Adrenal gland (tissue), 12 donors: ENCODE data around the gene SLC43A1. TPM values are rescaled to one million over a fixed set of nuclear protein-coding genes. Genes with fewer than 3 reads are reported as not detected.
"Not testable (repeated sequence)": the region's sequence is repeated elsewhere in the genome, so short reads cannot be mapped to it uniquely, and the experiment has no call there.

Experiments
- DNase-seq, 7 donors: peaks; one replicate each; pipeline ENCODE4 v3.0.0-alpha.2; 2019 to 2020
- H3K27ac ChIP-seq, 5 donors: fragments of 200-600 bp; sonication (generic) in 4 of 5; 1 replicate in 3 of 5; 2 replicates in 2 of 5; pipeline versions ENCODE4 v1.5.1 to v1.8.0; 2016 to 2020; ENCODE audit warnings: mild to moderate bottlenecking in 1 of 5
- H3K27me3 ChIP-seq: fragments of 200-600 bp; 2 replicates; pipeline ENCODE4 v1.8.0; 2021
- H3K36me3 ChIP-seq, 2 donors: fragments of 200-600 bp; replicated peaks in 1 of 2; 1 replicate in 1 of 2; 2 replicates in 1 of 2; pipeline versions ENCODE4 v1.5.1 to v1.8.0; 2018 to 2022
- H3K4me1 ChIP-seq, 2 donors: fragments of 200-600 bp; replicated peaks in 1 of 2; 1 replicate in 1 of 2; 2 replicates in 1 of 2; pipeline versions ENCODE4 v1.5.1 to v1.8.0; 2018 to 2021
- H3K4me3 ChIP-seq, 4 donors: fragments of 200-600 bp; sonication (generic) in 3 of 4; one replicate each; pipeline ENCODE4 v1.5.1; 2016 to 2018
- H3K9me3 ChIP-seq, 3 donors: fragments of 200-600 bp; sonication (generic) in 1 of 3; replicated peaks in 1 of 3; 1 replicate in 2 of 3; 2 replicates in 1 of 3; pipeline versions ENCODE4 v1.5.1 to v1.8.0; 2016 to 2021
- POLR2A ChIP-seq, 2 donors: fragments of 450-650 bp; IDR thresholded peaks; one replicate each; pipeline ENCODE4 v1.6.1; 2017; ENCODE audit warnings: antibody characterized with exemption in 2 of 2, mild to moderate bottlenecking in 2 of 2, moderate library complexity in 1 of 2
- whole genome bisulfite sequencing, 4 donors: extraction: QIAGEN DNeasy Blood & Tissue Kit in 2 of 4; methylation state at CpG; one replicate each; pipeline versions ENCODE4 v1.1.5 to v1.1.7; 2013 to 2017; 5-methylcytosine and 5-hydroxymethylcytosine counted together
- intact Hi-C, 2 donors: fragments of 100-400 bp; cut with DNase I; formaldehyde crosslinking; loops; one replicate each; pipeline versions ENCODE4 v1.14.1 to v1.15.0; 2022 to 2023
- polyA plus RNA-seq, 3 donors: library from polyadenylated mRNA; stranded (reverse); fragments of 200-250 nt in 2 of 3; fragments of 350-450 nt in 1 of 3; fragmentation: Illumina TruSeq in 1 of 3; extraction: RNeasy Lipid Tissue Mini Kit (QIAGEN cat#74804) in 1 of 3; gene quantifications; one replicate each; pipeline ENCODE4 v1.2.3, GENCODE V29; 2013 to 2014
- total RNA-seq, 9 donors: library from RNA; depleted of rRNA in 4 of 9; stranded (reverse); fragments of >200 nt in 4 of 9; fragments of 120-200 nt in 1 of 9; fragmentation: NEBNext Ultra II Directional in 1 of 9; extraction: Animal tissue kit (Norgen Biotek cat#: 25700) in 1 of 9; gene quantifications; one replicate each; pipeline versions ENCODE4 v1.1.0 to v1.2.4, GENCODE V29; 2013 to 2023
- TF ChIP-seq, protein P1 (sequence below), 6 experiments: fragments of 450-650 bp in 4 of 6; fragments of 200-600 bp in 2 of 6; sonication (generic) in 1 of 6; IDR thresholded peaks; 1 replicate in 5 of 6; 2 replicates in 1 of 6; pipeline versions ENCODE4 v1.5.1 to v1.8.0; 2016 to 2021; ENCODE audit warnings: antibody characterized with exemption in 6 of 6, mild to moderate bottlenecking in 2 of 6, moderate library complexity in 1 of 6
- donor health status: healthy with polysubstance abuse.
- donor health status: Bipolar disorder and iron deficiency.
- donor health status: DM: yes; HTN: yes; CAD: no.
- donor health status: DM: no; HTN: no; CAD: no.
- donor health status: DM: no; HTN: no; CAD: no.
- donor health status: DM: yes; HTN: yes; CAD: no.

The SLC43A1 gene
- total and polyA plus RNA-seq, 12 donors = 3.8 to 32.3 (median 22.9) TPM

DNA sequence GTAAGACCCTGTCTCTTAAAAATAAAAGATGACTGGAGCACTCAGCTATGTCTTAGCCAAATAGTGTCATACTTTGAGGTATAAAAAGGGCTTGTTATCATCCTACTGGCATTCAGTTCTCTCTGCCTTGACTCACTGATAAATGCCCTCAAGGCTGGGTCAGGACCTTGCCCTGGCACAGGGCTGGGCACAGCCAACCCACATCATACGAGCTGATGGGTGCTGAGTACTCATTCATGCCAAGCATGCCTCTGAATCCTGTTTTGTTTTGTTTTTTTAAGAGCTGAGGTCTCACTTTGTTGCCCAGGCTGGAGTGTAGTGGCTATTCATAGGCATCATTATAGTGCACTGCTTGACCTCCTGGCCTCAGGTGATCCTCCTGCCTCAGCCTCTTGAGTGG lies 23.8 kb upstream of the SLC43A1 start:
- intact Hi-C loops = no loop called here
- H3K4me3 ChIP-seq = no peak overlapping the region
- WGBS, 4 donors = 42 to 55% (median 45%) methylated on average over 1 of the region's 1 CpG
- TF ChIP-seq, protein P1, sequence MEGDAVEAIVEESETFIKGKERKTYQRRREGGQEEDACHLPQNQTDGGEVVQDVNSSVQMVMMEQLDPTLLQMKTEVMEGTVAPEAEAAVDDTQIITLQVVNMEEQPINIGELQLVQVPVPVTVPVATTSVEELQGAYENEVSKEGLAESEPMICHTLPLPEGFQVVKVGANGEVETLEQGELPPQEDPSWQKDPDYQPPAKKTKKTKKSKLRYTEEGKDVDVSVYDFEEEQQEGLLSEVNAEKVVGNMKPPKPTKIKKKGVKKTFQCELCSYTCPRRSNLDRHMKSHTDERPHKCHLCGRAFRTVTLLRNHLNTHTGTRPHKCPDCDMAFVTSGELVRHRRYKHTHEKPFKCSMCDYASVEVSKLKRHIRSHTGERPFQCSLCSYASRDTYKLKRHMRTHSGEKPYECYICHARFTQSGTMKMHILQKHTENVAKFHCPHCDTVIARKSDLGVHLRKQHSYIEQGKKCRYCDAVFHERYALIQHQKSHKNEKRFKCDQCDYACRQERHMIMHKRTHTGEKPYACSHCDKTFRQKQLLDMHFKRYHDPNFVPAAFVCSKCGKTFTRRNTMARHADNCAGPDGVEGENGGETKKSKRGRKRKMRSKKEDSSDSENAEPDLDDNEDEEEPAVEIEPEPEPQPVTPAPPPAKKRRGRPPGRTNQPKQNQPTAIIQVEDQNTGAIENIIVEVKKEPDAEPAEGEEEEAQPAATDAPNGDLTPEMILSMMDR (IDR thresholded peaks at IDR 0.05) = no peak
- no peak for TF ChIP-seq POLR2A (IDR thresholded peaks at IDR 0.05)
- no peaks in the 10 kb centered on the region for H3K9me3 ChIP-seq
- no peaks in the 10 kb centered on the region for H3K27me3 ChIP-seq
- no peaks in the 10 kb centered on the region for H3K36me3 ChIP-seq
- H3K27ac ChIP-seq = no peak overlapping the region
- DNase-seq = no peak
- no peaks in the 10 kb centered on the region for H3K4me1 ChIP-seq

DNA sequence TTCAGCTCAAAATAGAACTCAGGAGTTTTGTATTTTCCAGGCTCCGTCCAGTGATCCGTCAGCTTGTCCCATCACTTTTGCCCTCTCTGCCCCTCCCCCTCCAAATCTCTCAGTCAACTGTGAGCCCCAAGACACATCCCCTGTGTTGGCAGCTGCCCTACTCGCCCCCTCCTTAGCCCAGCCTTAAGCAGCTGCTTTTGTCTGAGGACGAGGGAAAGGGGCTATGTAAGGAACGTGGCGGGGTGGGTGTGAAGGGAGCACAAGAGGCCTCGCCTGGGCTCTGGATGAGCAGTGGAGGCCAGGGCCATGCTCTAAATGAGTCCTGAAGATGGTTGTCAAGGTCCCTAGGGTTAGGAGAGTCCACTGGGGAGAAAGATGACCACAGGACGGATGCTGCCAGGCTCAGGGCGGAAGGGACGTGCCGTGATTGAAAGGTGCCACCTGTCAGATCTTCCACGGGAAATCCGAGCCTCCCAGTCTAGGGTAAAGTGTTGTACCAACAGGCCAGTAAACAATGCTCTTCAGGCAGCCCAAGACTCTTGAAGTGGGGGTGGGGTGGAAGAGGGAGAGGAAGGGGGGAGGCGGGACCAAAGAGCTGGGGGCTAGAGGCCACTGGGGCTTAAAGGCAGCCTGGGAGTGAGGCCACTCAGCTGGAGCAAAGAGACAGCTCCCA lies 21.6 kb upstream of the SLC43A1 start, which contains the start of gene SMTNL1:
Gene SMTNL1, plus strand, starts transcription at position 649 of the 673 bp plus-strand sequence. CDS start 5,048 bp downstream, outside the sequence.
- Histone ChIP-seq H3K36me3 (no peaks in the 10 kb centered on the region), H3K4me3 (no peak within 1 kb of the TSS), H3K4me1 (no peaks in the 10 kb centered on the region), H3K27ac (no peak within 1 kb of the TSS), H3K9me3 (no peaks in the 10 kb centered on the region), H3K27me3 (no peaks in the 10 kb centered on the region)
- TF ChIP-seq, protein P1 (IDR thresholded peaks at IDR 0.05) = no peak
- no peak for TF ChIP-seq POLR2A (IDR thresholded peaks at IDR 0.05)
- no peak for DNase-seq
- 59 to 69% (median 63%) methylated on average over 9 to 14 of the region's 14 CpGs for WGBS, 4 donors
- intact Hi-C loops = no loop called here

DNA sequence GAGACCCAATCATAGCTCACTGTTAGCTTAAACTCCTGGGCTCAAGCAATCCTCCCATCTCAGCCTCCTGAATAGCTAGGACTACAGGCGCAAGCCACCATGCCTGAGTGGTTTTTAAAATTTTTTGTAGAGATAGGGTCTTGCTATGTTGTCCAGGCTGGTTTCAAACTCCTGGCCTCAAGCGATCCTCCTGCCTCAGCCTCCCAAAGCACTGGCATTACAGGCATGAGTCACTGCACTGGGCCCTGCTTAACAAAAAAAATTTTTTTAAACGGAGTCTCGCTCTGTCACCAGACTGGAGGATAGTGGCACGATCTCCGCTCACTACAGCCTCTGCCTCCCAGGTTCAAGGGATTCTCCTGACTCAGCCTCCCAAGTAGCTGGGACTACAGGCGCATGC lies 18.9 kb upstream of the SLC43A1 start:
- DNase-seq, H3K4me3 ChIP-seq, intact Hi-C loops, H3K27me3 ChIP-seq, H3K27ac ChIP-seq, H3K9me3 ChIP-seq, H3K36me3 ChIP-seq: not testable (repeated sequence)
- peaks cover 8 to 16% of the 10 kb centered on the region in 2 donors for H3K4me1 ChIP-seq
- 87 to 93% (median 88%) methylated on average over 7 of the region's 7 CpGs for WGBS, 4 donors

DNA sequence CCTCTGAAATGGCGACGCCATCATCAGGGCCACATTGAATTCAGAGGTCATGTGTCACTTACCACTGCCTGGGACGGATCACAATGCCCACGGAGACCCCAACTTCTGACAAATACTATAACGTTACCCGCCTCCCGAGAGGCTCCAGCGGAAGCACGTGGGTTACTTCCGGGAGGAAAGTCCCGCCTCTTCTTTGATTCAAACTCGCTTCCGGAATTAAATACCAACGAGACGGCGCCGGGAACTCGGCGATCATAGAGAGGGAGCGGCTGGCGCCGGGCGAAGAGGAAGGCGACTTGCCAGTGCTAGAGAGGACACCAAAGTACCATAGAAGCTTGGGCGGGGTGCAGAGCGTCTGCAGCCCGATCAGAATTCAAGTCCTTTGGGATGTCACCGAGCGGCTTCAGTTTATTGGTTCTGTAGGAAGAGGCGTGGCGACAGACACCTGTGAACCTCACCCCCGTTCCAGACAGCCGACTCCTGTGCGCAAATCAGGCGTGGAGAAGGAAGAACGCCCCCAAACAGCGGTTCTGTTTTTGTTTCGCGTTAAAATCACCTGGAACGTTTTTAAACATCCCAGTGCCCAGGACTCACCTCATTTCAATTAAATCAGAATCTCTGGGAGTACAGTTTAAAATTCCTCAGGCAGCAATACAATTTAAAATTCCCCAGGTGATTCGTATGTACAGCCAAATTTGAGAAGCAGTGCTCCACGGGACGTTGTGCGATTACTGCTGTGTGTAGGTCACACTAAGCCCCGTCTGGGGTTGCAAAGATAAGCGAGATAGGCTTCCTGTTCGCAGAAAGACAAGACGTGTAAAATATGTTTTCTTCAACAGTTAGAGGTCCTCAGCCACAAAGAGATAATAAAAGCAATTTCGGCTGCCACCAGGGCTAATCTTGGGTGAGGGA lies 15.3 kb upstream of the SLC43A1 start, which contains the start of gene TIMM10:
Gene TIMM10, minus strand, starts transcription at position 159 of the 912 bp plus-strand sequence. CDS start 565 bp downstream, outside the sequence.
- intact Hi-C loops = no loop called here
- TF ChIP-seq POLR2A (IDR thresholded peaks at IDR 0.05) = peak; percentile 27 to 89
- TF ChIP-seq, protein P1 (IDR thresholded peaks at IDR 0.05) = no peak
- whole genome bisulfite sequencing, 4 donors = 0 to 1% (median 0%) methylated on average over 26 to 49 of the region's 49 CpGs

More for the DNA sequence above, 15.3 kb upstream of the SLC43A1 start, which contains the start of gene TIMM10:
- no peaks in the 10 kb centered on the region for H3K27me3 ChIP-seq
- no peaks in the 10 kb centered on the region for H3K36me3 ChIP-seq
- H3K4me1 ChIP-seq = peaks cover 8 to 18% of the 10 kb centered on the region in 2 donors
- peak; percentile 94 to 99 (median 98) for DNase-seq
- no peaks in the 10 kb centered on the region for H3K9me3 ChIP-seq
- peak within 1 kb of the TSS in 3 of 5 donors; percentile 41 to 74 (median 67) for H3K27ac ChIP-seq
- peak within 1 kb of the TSS; percentile 38 to 93 (median 69) for H3K4me3 ChIP-seq
